ENCODE data around the gene FOXI1. TPM values are rescaled to one million over a fixed set of nuclear protein-coding genes. Genes with fewer than 3 reads are reported as not detected.

Gene FOXI1
- total and polyA plus RNA-seq, 11 donors, result not detected

GRCh38 chr5:170067152-170067551, 38.5 kb upstream of the FOXI1 start:
- no peaks in the 10 kb centered on the region for H3K27me3 ChIP-seq
- H3K4me1 ChIP-seq, result no peaks in the 10 kb centered on the region
- no peak overlapping the region for H3K4me3 ChIP-seq
- H3K36me3 ChIP-seq, result peaks cover 0 to 54% (median 0%) of the 10 kb centered on the region in 9 donors
- ATAC-seq (no peak), DNase-seq (no peak)
- H3K9me3 ChIP-seq, result no peaks in the 10 kb centered on the region
- intact Hi-C loops (cut with DNase I), result loop anchor here in 2 of 10 donors (5.0 to 10.0 kb wide), 2 partner anchors 362 to 365 kb away; no protein-coding TSS in a partner anchor
- TF ChIP-seq POLR2A (IDR thresholded peaks at IDR 0.05) (no peak), CTCF (IDR thresholded peaks at IDR 0.05) (no peak)
- no peak overlapping the region for H3K27ac ChIP-seq

GRCh38 chr5:170067574-170068170, 38.0 kb upstream of the FOXI1 start:
- Histone ChIP-seq H3K27ac (no peak overlapping the region), H3K4me1 (no peaks in the 10 kb centered on the region), H3K4me3 (no peak overlapping the region), H3K27me3 (no peaks in the 10 kb centered on the region), H3K36me3 (peaks cover 0 to 53% (median 0%) of the 10 kb centered on the region in 9 donors), H3K9me3 (no peaks in the 10 kb centered on the region)
- 65 to 75% (median 69%) methylated on average over 4 of the region's 4 CpGs for WGBS, 4 donors
- TF ChIP-seq POLR2A (IDR thresholded peaks at IDR 0.05), result no peak
- TF ChIP-seq CTCF (IDR thresholded peaks at IDR 0.05), result no peak
- intact Hi-C loops (cut with DNase I), result loop anchor here in 3 of 10 donors (2.0 to 10.0 kb wide), 3 partner anchors 363 to 365 kb away; no protein-coding TSS in a partner anchor
- ATAC-seq, result no peak
- no peak for DNase-seq

- Histone ChIP-seq H3K27me3 (no peaks in the 10 kb centered on the region), H3K27ac (no peak overlapping the region), H3K36me3 (peaks cover 0 to 46% (median 0%) of the 10 kb centered on the region in 9 donors), H3K4me3 (no peak overlapping the region), H3K4me1 (no peaks in the 10 kb centered on the region), H3K9me3 (no peaks in the 10 kb centered on the region)
- TF ChIP-seq CTCF (IDR thresholded peaks at IDR 0.05), result no peak
- TF ChIP-seq POLR2A (IDR thresholded peaks at IDR 0.05), result no peak
- no peak for DNase-seq
- ATAC-seq, result no peak
- intact Hi-C loops (cut with DNase I), result loop anchor here in 3 of 10 donors (2.0 to 10.0 kb wide), 3 partner anchors 365 to 367 kb away; no protein-coding TSS in a partner anchor
- WGBS, 4 donors, result 81 to 87% (median 84%) methylated on average over 5 of the region's 5 CpGs
Observed at GRCh38 chr5:170069512-170069911, 36.2 kb upstream of the FOXI1 start.

GRCh38 chr5:170070556-170071412, 34.9 kb upstream of the FOXI1 start:
- no peak overlapping the region for H3K4me3 ChIP-seq
- peaks cover 0 to 56% (median 0%) of the 10 kb centered on the region in 9 donors for H3K36me3 ChIP-seq
- TF ChIP-seq CTCF (IDR thresholded peaks at IDR 0.05), result peak; percentile 54 to 82 (median 68)
- no peak for TF ChIP-seq POLR2A (IDR thresholded peaks at IDR 0.05)
- no peaks in the 10 kb centered on the region for H3K4me1 ChIP-seq
- no peak overlapping the region for H3K27ac ChIP-seq
- intact Hi-C loops (cut with DNase I), result loop anchor here in 4 of 10 donors (1.0 to 5.0 kb wide), 3 partner anchors 368 kb away; no protein-coding TSS in a partner anchor
- peak in 1 of 5 donors; percentile 38 for DNase-seq
- 32 to 43% (median 34%) methylated on average over 14 of the region's 14 CpGs for WGBS, 4 donors
- no peaks in the 10 kb centered on the region for H3K27me3 ChIP-seq
- peak in 3 of 4 donors; percentile 46 to 73 (median 57) for ATAC-seq
- no peaks in the 10 kb centered on the region for H3K9me3 ChIP-seq

Data from heart left ventricle (tissue), 16 donors.